Hepatocyte (in vitro differentiated cells): ENCODE results near the gene PTPRN2. TPM values are rescaled to one million over a fixed set of nuclear protein-coding genes. Genes with fewer than 3 reads are reported as not detected.

Experiments used
- DNase-seq: peaks from one replicate; pipeline ENCODE4 v3.0.0-alpha.2; 2016; ENCODE audit warnings: low spot score
- H2AFZ ChIP-seq: fragments of 200-600 bp; sonication (generic); 2 replicates; pipeline ENCODE4 v1.6.0; 2016; ENCODE audit warnings: antibody characterized with exemption, mild to moderate bottlenecking
- H3K27ac ChIP-seq: fragments of 200-600 bp; sonication (generic); 2 replicates; pipeline ENCODE4 v1.5.1; 2016; ENCODE audit warnings: mild to moderate bottlenecking
- H3K27me3 ChIP-seq: fragments of 200-600 bp; sonication (generic); 2 replicates; pipeline ENCODE4 v1.6.1; 2016
- H3K36me3 ChIP-seq: fragments of 200-600 bp; sonication (generic); replicated peaks from 2 replicates; pipeline ENCODE4 v1.5.1; 2016; ENCODE audit warnings: low read depth; ENCODE audit not compliant: insufficient read depth
- H3K4me1 ChIP-seq: fragments of 200-600 bp; sonication (generic); 2 replicates; pipeline ENCODE4 v1.5.1; 2016; ENCODE audit warnings: mild to moderate bottlenecking, moderate library complexity; ENCODE audit not compliant: insufficient read depth
- H3K4me2 ChIP-seq: fragments of 200-600 bp; sonication (generic); 2 replicates; pipeline ENCODE4 v1.6.0; 2016
- H3K4me3 ChIP-seq: fragments of 200-600 bp; sonication (generic); 2 replicates; pipeline ENCODE4 v1.5.1; 2016; ENCODE audit warnings: mild to moderate bottlenecking
- H3K79me2 ChIP-seq: fragments of 200-600 bp; sonication (generic); 2 replicates; pipeline ENCODE4 v1.6.0; 2017; ENCODE audit warnings: mild to moderate bottlenecking
- H3K9me2 ChIP-seq: fragments of 200-600 bp; sonication (generic); replicated peaks from 2 replicates; pipeline ENCODE4 v1.6.0; 2017; ENCODE audit warnings: mild to moderate bottlenecking; ENCODE audit not compliant: insufficient read depth
- H3K9me3 ChIP-seq: fragments of 200-600 bp; sonication (generic); 2 replicates; pipeline ENCODE4 v1.5.1; 2016; ENCODE audit warnings: low read depth, mild to moderate bottlenecking
- H4K20me1 ChIP-seq: fragments of 200-600 bp; sonication (generic); 2 replicates; pipeline ENCODE4 v1.6.0; 2016; ENCODE audit warnings: mild to moderate bottlenecking; ENCODE audit not compliant: insufficient read depth, poor library complexity, severe bottlenecking
- EZH2 ChIP-seq: fragments of 200-600 bp; sonication (generic); IDR thresholded peaks from 2 replicates; pipeline ENCODE4 v1.6.1; 2016; ENCODE audit warnings: antibody characterized with exemption, mild to moderate bottlenecking, borderline replicate concordance
- EZH2phosphoT487 ChIP-seq: fragments of 200-600 bp; sonication (generic); IDR thresholded peaks from one replicate; pipeline ENCODE4 v1.6.1; 2018; ENCODE audit warnings: antibody characterized with exemption, mild to moderate bottlenecking, low read depth, moderate library complexity; ENCODE audit not compliant: unreplicated experiment, severe bottlenecking
- WGBS: methylation state at CpG from one replicate; pipeline ENCODE4 v1.1.6; 2016; ENCODE audit warnings: low lambda C conversion rate; ENCODE audit errors: missing lambda C conversion rate; 5-methylcytosine and 5-hydroxymethylcytosine counted together
- polyA plus RNA-seq: library from polyadenylated mRNA; unstranded; fragments of >200 nt; fragmentation: Nextera tagmentation; extraction: Ambion mirVana; gene quantifications from 2 replicates; pipeline ENCODE4 v1.2.1, GENCODE V29; 2016
- total RNA-seq: library from RNA; depleted of rRNA; stranded (reverse); fragments of >200 nt; gene quantifications from 2 replicates; pipeline ENCODE4 v1.2.3, GENCODE V29; 2014
- TF ChIP-seq, protein P1 (sequence below): fragments of 200-600 bp; sonication (generic); IDR thresholded peaks from 2 replicates; pipeline ENCODE4 v1.5.1; 2016; ENCODE audit warnings: antibody characterized with exemption, mild to moderate bottlenecking; ENCODE audit not compliant: poor library complexity

The PTPRN2 gene
- total and polyA plus RNA-seq, 2 experiments from 2014 or later = 2.1 to 3.3 TPM

DNA sequence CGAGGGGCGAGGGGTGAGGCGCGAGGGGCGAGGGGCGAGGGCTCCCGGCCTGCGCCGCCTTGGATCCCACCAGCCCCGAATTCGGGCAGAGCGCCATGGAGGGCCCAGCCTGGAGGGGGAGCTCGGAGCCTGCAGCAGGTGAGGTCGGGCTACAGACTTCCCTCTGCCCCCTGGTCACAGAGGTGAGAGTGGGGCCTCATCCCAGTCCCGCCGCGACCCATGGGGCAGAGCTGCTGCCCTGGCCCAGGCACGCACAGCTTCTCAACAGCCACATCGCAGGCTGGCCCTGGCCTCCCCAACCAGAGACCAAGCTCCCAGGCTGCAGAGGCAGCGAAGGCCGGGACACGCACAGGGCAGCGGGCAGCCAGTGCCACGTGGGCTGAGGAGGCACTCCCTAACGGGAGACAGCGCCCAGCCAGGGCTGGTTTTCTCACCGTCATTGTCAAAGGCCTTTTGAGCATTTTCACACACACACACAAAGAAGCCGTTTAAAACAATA lies 191.8 kb downstream of the PTPRN2 start:
- Histone ChIP-seq H3K27ac (no peak overlapping the region), H3K4me3 (no peak overlapping the region), H3K4me1 (peaks cover 7% of the 10 kb centered on the region), H3K9me3 (no peaks in the 10 kb centered on the region), H3K79me2 (no peaks in the 10 kb centered on the region), H3K4me2 (no peak overlapping the region), H3K27me3 (no peaks in the 10 kb centered on the region), H3K36me3 (no peaks in the 10 kb centered on the region), H3K9me2 (no peaks in the 10 kb centered on the region), H4K20me1 (no peaks in the 10 kb centered on the region), H2AFZ (no peak overlapping the region)
- no peak for DNase-seq
- WGBS = 79% methylated on average over 16 of the region's 28 CpGs
- no peak for TF ChIP-seq EZH2
- TF ChIP-seq EZH2phosphoT487 = no peak
- TF ChIP-seq, protein P1, sequence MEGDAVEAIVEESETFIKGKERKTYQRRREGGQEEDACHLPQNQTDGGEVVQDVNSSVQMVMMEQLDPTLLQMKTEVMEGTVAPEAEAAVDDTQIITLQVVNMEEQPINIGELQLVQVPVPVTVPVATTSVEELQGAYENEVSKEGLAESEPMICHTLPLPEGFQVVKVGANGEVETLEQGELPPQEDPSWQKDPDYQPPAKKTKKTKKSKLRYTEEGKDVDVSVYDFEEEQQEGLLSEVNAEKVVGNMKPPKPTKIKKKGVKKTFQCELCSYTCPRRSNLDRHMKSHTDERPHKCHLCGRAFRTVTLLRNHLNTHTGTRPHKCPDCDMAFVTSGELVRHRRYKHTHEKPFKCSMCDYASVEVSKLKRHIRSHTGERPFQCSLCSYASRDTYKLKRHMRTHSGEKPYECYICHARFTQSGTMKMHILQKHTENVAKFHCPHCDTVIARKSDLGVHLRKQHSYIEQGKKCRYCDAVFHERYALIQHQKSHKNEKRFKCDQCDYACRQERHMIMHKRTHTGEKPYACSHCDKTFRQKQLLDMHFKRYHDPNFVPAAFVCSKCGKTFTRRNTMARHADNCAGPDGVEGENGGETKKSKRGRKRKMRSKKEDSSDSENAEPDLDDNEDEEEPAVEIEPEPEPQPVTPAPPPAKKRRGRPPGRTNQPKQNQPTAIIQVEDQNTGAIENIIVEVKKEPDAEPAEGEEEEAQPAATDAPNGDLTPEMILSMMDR = no peak

DNA sequence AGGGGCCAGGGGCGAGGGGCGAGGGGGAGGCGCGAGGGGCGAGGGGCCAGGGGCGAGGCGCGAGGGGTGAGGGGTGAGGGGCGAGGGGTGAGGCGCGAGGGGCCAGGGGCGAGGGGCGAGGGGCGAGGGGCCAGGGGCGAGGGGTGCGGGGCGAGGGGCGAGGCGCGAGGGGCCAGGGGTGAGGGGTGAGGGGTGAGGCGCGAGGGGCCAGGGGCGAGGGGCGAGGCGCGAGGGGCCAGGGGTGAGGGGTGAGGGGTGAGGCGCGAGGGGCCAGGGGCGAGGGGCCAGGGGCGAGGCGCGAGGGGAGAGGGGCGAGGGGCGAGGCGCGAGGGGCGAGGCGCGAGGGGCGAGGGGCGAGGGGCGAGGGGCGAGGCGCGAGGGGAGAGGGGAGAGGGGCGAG lies 192.3 kb downstream of the PTPRN2 start:
- H3K27ac ChIP-seq = no peak overlapping the region
- no peak overlapping the region for H3K4me2 ChIP-seq
- H3K36me3 ChIP-seq = no peaks in the 10 kb centered on the region
- peaks cover 7% of the 10 kb centered on the region for H3K4me1 ChIP-seq
- no peaks in the 10 kb centered on the region for H3K9me3 ChIP-seq
- no peak overlapping the region for H3K4me3 ChIP-seq
- DNase-seq = no peak
- no peaks in the 10 kb centered on the region for H3K9me2 ChIP-seq
- no CpG with 5 or more reads among the region's 46 CpGs for WGBS
- H4K20me1 ChIP-seq = no peaks in the 10 kb centered on the region
- H3K27me3 ChIP-seq = no peaks in the 10 kb centered on the region
- H2AFZ ChIP-seq = no peak overlapping the region
- no peaks in the 10 kb centered on the region for H3K79me2 ChIP-seq
- TF ChIP-seq EZH2phosphoT487 (no peak), EZH2 (no peak)
- TF ChIP-seq, protein P1 = no peak

GRCh38 chr7:158394936-158395335 lies 192.7 kb downstream of the PTPRN2 start:
- H2AFZ ChIP-seq = no peak overlapping the region
- no peak overlapping the region for H3K27ac ChIP-seq
- no peaks in the 10 kb centered on the region for H3K9me2 ChIP-seq
- no peak overlapping the region for H3K4me2 ChIP-seq
- no peaks in the 10 kb centered on the region for H4K20me1 ChIP-seq
- TF ChIP-seq, protein P1 = peak; percentile 63
- TF ChIP-seq EZH2 = no peak
- peak; percentile 62 for DNase-seq
- H3K4me1 ChIP-seq = peaks cover 7% of the 10 kb centered on the region
- WGBS = 22% methylated on average over 16 of the region's 25 CpGs
- no peaks in the 10 kb centered on the region for H3K27me3 ChIP-seq
- H3K36me3 ChIP-seq = no peaks in the 10 kb centered on the region
- H3K9me3 ChIP-seq = no peaks in the 10 kb centered on the region
- no peaks in the 10 kb centered on the region for H3K79me2 ChIP-seq
- H3K4me3 ChIP-seq = no peak overlapping the region
